ENCODE measurements around the gene SPSB1.

Gene SPSB1

DNA sequence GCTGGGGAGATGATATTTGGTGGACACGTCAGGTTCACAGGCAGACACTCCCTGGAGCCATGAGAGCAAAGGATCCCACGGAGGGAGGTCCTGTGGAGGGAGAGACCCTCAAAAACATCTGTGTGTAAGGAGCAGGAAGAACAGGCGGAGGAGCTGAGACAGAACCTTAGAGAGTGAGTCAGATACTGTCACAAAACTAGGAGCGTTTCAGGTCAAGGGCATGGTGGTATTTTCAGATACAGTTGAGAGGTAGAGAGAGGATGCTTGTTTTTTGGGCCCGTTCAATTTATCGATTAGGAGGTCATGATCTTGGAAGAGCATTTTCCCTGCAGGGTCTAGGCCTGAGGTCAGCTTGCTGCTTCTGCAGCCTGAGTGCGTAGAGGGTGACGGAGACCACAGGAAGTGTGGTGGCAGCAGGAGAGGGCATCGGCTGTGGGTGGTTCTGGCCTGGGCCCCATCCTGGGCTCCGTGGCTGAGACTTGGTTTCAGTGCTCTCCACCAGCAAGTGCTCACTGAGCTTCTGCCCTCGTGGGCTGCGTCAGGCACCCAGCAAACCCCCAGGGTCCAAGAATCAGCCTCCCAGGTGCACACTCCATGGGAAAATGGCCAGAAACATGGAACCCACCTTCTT is 39.9 kb downstream of the SPSB1 start:
- TF ChIP-seq POLR2AphosphoS5 (IDR thresholded peaks at IDR 0.05; ENCODE audit: low read depth, low read length) (no peak), SIN3A (IDR thresholded peaks at IDR 0.05; ENCODE audit: borderline replicate concordance, insufficient read depth, low read length) (no peak), FOXP2 (optimal IDR thresholded peaks at IDR 0.05; ENCODE audit: borderline replicate concordance, extremely low read depth, extremely low read length, insufficient read depth) (no peak), TAF1 (IDR thresholded peaks at IDR 0.05; ENCODE audit: borderline replicate concordance, insufficient read depth, low read length) (no peak)
- TF ChIP-seq, protein P1, sequence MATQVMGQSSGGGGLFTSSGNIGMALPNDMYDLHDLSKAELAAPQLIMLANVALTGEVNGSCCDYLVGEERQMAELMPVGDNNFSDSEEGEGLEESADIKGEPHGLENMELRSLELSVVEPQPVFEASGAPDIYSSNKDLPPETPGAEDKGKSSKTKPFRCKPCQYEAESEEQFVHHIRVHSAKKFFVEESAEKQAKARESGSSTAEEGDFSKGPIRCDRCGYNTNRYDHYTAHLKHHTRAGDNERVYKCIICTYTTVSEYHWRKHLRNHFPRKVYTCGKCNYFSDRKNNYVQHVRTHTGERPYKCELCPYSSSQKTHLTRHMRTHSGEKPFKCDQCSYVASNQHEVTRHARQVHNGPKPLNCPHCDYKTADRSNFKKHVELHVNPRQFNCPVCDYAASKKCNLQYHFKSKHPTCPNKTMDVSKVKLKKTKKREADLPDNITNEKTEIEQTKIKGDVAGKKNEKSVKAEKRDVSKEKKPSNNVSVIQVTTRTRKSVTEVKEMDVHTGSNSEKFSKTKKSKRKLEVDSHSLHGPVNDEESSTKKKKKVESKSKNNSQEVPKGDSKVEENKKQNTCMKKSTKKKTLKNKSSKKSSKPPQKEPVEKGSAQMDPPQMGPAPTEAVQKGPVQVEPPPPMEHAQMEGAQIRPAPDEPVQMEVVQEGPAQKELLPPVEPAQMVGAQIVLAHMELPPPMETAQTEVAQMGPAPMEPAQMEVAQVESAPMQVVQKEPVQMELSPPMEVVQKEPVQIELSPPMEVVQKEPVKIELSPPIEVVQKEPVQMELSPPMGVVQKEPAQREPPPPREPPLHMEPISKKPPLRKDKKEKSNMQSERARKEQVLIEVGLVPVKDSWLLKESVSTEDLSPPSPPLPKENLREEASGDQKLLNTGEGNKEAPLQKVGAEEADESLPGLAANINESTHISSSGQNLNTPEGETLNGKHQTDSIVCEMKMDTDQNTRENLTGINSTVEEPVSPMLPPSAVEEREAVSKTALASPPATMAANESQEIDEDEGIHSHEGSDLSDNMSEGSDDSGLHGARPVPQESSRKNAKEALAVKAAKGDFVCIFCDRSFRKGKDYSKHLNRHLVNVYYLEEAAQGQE (IDR thresholded peaks at IDR 0.05; ENCODE audit: insufficient read depth in 1 of 2, low read depth in 2 of 2, low read length in 2 of 2): no peak

DNA sequence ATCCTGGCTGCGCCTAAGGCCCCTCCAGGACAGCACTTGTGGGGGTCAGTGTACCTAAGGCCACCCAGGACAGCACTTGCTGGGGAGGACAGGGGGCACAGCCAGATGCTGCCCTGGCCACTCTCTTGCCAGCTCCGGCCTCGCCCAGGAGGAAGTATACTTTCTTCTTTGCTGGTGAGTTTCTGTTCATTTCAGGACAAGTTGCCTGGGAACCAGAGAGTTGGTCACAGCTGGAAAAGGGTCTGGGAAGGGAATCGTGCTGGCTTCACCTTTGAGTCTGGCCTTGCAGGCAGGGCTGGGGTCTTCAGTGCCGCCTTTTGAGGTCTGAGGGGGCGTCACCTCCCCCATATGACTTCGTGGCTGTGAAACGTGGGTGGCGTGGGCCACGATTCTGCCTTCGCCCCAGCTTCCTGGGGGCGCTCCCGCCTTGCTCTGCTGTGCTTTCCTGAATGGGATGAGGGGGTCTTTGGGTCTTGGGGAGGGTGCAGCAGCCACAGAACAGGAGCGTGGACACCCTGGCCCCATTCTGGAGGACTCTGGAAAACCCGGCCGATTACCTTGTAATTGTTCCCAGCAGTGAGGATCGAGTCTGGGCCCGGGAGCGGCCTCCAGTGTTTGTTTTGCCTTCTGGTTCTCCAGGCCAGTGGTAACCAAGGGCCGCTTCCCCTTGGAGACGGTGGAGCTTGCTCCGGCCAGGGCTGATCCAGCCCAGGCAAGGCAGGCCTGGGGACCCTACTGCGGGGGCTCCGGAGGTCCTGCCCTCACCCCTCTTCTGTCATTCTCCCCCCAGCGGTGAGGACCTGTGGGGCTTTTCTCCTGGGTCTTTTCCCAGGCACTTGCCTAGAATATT is 45.9 kb downstream of the SPSB1 start:
- TF ChIP-seq SIN3A (IDR thresholded peaks at IDR 0.05; ENCODE audit: borderline replicate concordance, insufficient read depth, low read length) (no peak), TAF1 (IDR thresholded peaks at IDR 0.05; ENCODE audit: borderline replicate concordance, insufficient read depth, low read length) (no peak), POLR2AphosphoS5 (IDR thresholded peaks at IDR 0.05; ENCODE audit: low read depth, low read length) (no peak), FOXP2 (optimal IDR thresholded peaks at IDR 0.05; ENCODE audit: borderline replicate concordance, extremely low read depth, extremely low read length, insufficient read depth) (no peak)
- TF ChIP-seq, protein P1 (IDR thresholded peaks at IDR 0.05; ENCODE audit: insufficient read depth in 1 of 2, low read depth in 2 of 2, low read length in 2 of 2): no peak

DNA sequence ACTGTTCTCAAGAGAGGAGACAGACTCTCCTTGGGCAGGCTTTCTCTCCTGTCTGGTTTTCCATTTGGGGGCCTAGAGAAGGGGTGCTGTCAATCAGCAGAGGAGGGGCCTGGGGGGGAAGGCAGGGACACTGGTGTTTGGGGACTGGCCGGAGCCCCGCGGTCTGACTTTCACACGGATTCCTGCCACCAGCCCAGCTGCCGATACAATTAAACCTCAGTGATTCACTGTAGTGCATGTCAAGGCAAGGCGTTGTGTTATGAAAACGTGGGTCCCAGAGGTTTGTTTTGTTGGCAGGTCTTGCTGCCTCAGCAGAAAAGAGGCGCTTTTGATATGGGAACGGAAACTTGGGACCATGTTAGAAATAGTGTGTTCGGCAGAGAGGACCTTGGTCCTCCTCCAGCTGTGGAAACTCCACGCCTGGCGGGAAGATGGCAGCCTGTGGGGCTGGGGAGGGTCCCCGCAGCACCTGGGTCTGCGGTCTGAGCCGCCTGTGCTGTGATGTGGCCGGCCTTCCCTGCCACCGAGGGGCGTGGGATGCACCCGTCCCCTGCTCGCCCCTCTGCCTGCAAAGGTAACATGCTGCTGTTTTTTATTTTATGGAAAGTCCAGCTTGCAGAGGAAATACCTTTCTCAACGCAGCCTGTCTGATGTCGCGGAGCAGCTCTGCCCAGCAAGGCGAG is 47.6 kb downstream of the SPSB1 start:
- TF ChIP-seq, protein P1 (IDR thresholded peaks at IDR 0.05; ENCODE audit: insufficient read depth in 1 of 2, low read depth in 2 of 2, low read length in 2 of 2): no peak
- no peak for TF ChIP-seq TAF1 (IDR thresholded peaks at IDR 0.05; ENCODE audit: borderline replicate concordance, insufficient read depth, low read length)
- no peak for TF ChIP-seq FOXP2 (optimal IDR thresholded peaks at IDR 0.05; ENCODE audit: borderline replicate concordance, extremely low read depth, extremely low read length, insufficient read depth)
- TF ChIP-seq SIN3A (IDR thresholded peaks at IDR 0.05; ENCODE audit: borderline replicate concordance, insufficient read depth, low read length): no peak
- no peak for TF ChIP-seq POLR2AphosphoS5 (IDR thresholded peaks at IDR 0.05; ENCODE audit: low read depth, low read length)

DNA sequence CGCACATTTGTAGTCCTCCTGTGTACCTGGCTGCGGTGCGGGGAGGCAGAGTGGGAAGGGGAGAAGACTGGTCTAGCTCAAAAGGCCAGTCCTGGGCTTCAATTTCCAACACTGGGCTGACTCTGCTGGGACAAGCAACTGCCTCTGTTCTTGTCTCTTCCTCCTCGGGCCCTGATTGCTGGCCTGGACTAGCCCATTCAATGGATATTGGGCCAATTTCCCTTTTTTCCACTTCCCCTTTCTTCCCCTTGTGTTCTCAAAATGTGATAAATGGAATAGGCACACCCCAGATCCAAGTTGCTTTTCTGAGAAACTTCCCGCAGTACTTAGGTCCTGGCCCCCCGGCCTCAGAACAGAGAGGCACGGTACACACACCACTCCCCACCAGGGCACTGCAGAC is 48.2 kb downstream of the SPSB1 start:
- no peak for TF ChIP-seq SIN3A (IDR thresholded peaks at IDR 0.05; ENCODE audit: borderline replicate concordance, insufficient read depth, low read length)

DNA sequence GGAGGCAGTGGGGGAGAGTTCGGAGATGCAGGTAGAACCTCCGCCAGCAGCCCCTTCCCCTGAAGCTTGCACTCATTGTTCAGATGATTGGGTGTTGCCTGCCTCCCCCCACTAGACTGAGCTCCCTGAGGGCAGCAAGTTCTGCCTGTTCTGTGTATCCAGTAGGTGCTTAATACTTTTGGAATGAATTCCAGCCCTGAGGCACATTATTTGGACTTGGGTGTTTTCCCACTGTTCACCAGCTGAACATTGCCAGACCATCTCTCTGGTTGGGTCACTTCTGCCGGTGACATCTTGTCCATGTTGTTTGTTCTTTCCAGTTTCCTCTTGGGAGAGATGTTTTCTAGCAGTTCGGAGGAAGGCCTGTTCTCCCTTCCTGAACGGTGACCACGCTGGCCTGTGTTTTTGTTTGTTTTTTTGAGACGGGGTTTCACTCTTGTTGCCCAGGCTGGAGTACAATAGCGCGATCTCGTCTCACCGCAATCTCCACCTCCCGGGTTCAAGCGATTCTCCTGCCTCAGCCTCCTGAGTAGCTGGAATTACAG is 48.7 kb downstream of the SPSB1 start:
- TF ChIP-seq FOXP2 (optimal IDR thresholded peaks at IDR 0.05; ENCODE audit: borderline replicate concordance, extremely low read depth, extremely low read length, insufficient read depth) (no peak), POLR2AphosphoS5 (IDR thresholded peaks at IDR 0.05; ENCODE audit: low read depth, low read length) (no peak), TAF1 (IDR thresholded peaks at IDR 0.05; ENCODE audit: borderline replicate concordance, insufficient read depth, low read length) (no peak)
